ENCODE data around the gene MAP9.

The MAP9 gene

DNA sequence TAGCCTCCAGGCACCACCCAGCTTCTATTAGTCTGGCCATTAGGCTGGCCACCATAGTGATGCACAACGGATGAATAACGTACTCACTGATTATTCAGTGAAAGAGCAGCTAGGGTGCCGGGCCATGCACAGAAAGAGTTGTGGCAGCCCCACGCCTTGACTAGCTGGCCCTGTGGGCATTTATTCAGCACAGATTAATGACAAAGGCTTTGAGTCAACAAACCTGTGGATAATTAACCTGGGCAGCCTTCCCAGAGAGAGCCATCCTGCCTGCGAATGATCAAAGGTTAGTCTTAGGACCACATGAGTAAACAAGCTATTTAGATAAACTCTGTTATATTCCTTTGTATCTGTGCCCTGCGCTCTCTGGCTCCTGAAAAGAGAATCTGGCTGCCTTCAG lies 37.2 kb downstream of the MAP9 start:
- no peaks in the 10 kb centered on the region for H3K27me3 ChIP-seq (ENCODE audit: control insufficient read depth, insufficient read depth, low read length)
- no peak overlapping the region for H3K9ac ChIP-seq

GRCh38 chr4:155338196-155338595 lies 38.6 kb downstream of the MAP9 start:
- Histone ChIP-seq H3K36me3 (ENCODE audit: control insufficient read depth, insufficient read depth, low read length) (no peaks in the 10 kb centered on the region), H3K27me3 (ENCODE audit: control insufficient read depth, insufficient read depth, low read length) (no peaks in the 10 kb centered on the region), H3K79me2 (no peaks in the 10 kb centered on the region), H3K9ac (no peak overlapping the region), H3K9me3 (ENCODE audit: control insufficient read depth, low read length) (no peaks in the 10 kb centered on the region), H3K4me3 (ENCODE audit: low read depth, low read length) (no peak overlapping the region), H3K4me1 (no peaks in the 10 kb centered on the region), H3K4me2 (ENCODE audit: low read length) (no peak overlapping the region), H3K27ac (no peak overlapping the region), H2AFZ (no peak overlapping the region)
- TF ChIP-seq, protein P1, sequence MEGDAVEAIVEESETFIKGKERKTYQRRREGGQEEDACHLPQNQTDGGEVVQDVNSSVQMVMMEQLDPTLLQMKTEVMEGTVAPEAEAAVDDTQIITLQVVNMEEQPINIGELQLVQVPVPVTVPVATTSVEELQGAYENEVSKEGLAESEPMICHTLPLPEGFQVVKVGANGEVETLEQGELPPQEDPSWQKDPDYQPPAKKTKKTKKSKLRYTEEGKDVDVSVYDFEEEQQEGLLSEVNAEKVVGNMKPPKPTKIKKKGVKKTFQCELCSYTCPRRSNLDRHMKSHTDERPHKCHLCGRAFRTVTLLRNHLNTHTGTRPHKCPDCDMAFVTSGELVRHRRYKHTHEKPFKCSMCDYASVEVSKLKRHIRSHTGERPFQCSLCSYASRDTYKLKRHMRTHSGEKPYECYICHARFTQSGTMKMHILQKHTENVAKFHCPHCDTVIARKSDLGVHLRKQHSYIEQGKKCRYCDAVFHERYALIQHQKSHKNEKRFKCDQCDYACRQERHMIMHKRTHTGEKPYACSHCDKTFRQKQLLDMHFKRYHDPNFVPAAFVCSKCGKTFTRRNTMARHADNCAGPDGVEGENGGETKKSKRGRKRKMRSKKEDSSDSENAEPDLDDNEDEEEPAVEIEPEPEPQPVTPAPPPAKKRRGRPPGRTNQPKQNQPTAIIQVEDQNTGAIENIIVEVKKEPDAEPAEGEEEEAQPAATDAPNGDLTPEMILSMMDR (IDR thresholded peaks at IDR 0.05) = no peak

More for the DNA sequence above, 37.2 kb downstream of the MAP9 start:
- no peak overlapping the region for H3K27ac ChIP-seq
- no peaks in the 10 kb centered on the region for H3K9me3 ChIP-seq (ENCODE audit: control insufficient read depth, low read length)
- TF ChIP-seq, protein P1 (IDR thresholded peaks at IDR 0.05) = no peak
- H3K4me3 ChIP-seq (ENCODE audit: low read depth, low read length) = no peak overlapping the region
- no peak overlapping the region for H2AFZ ChIP-seq
- no peaks in the 10 kb centered on the region for H3K4me1 ChIP-seq
- H3K4me2 ChIP-seq (ENCODE audit: low read length) = no peak overlapping the region
- H3K36me3 ChIP-seq (ENCODE audit: control insufficient read depth, insufficient read depth, low read length) = no peaks in the 10 kb centered on the region
- no peaks in the 10 kb centered on the region for H3K79me2 ChIP-seq

DNA sequence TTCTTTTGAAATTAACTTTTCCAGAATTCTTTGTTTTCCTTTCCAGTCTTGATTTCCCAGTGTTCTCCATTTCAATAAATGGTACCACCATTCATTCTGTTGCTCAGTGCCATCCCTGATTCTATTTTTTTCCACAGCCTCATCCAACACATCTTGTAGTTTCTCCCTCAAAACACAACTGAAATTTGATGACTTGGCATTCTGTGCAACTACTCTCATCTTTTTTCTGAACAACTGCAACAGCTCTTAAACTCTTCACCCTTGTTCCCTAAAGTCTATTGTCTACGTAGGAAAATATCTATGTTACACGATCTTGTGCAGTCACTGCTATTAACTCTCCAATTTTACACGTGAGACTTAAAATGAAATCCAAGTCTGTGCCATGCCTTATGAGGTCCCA lies 40.5 kb downstream of the MAP9 start:
- TF ChIP-seq, protein P1 (IDR thresholded peaks at IDR 0.05) = no peak
- Histone ChIP-seq H2AFZ (no peak overlapping the region), H3K4me2 (ENCODE audit: low read length) (no peak overlapping the region), H3K4me3 (ENCODE audit: low read depth, low read length) (no peak overlapping the region), H3K79me2 (no peaks in the 10 kb centered on the region), H3K36me3 (ENCODE audit: control insufficient read depth, insufficient read depth, low read length) (no peaks in the 10 kb centered on the region), H3K9ac (no peak overlapping the region), H3K9me3 (ENCODE audit: control insufficient read depth, low read length) (no peaks in the 10 kb centered on the region), H3K4me1 (no peaks in the 10 kb centered on the region), H3K27me3 (ENCODE audit: control insufficient read depth, insufficient read depth, low read length) (no peaks in the 10 kb centered on the region), H3K27ac (no peak overlapping the region)

GRCh38 chr4:155331478-155331877 lies 45.3 kb downstream of the MAP9 start:
- H2AFZ ChIP-seq = no peak overlapping the region
- no peaks in the 10 kb centered on the region for H3K4me1 ChIP-seq
- TF ChIP-seq, protein P1 (IDR thresholded peaks at IDR 0.05) = no peak
- H3K27me3 ChIP-seq (ENCODE audit: control insufficient read depth, insufficient read depth, low read length) = no peaks in the 10 kb centered on the region
- H3K9ac ChIP-seq = no peak overlapping the region
- no peak overlapping the region for H3K27ac ChIP-seq
- no peaks in the 10 kb centered on the region for H3K9me3 ChIP-seq (ENCODE audit: control insufficient read depth, low read length)
- no peaks in the 10 kb centered on the region for H3K36me3 ChIP-seq (ENCODE audit: control insufficient read depth, insufficient read depth, low read length)
- no peaks in the 10 kb centered on the region for H3K79me2 ChIP-seq
- H3K4me3 ChIP-seq (ENCODE audit: low read depth, low read length) = no peak overlapping the region
- H3K4me2 ChIP-seq (ENCODE audit: low read length) = no peak overlapping the region

DNA sequence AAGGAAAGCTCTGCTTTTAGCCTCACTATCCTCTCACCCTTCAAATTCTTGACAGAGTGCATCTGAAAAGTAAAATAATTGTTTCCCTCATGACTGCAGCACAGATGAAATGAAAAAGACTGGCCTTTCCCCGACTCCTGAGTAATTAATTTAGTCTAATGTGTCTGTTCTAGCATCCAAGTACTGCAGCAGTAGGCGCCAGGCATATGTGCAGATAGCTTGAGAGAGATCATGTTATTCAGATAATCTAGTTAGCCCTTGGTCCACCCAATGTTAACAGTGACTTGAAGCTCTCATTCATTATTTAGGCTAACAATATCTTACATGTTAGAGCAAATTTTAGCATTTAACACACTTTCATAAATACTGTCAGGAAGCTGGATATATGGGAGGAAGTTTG lies 54.0 kb downstream of the MAP9 start:
- no peak overlapping the region for H3K9ac ChIP-seq
- TF ChIP-seq, protein P1 (IDR thresholded peaks at IDR 0.05) = no peak
- no peaks in the 10 kb centered on the region for H3K79me2 ChIP-seq
- H3K9me3 ChIP-seq (ENCODE audit: control insufficient read depth, low read length) = no peaks in the 10 kb centered on the region
- no peaks in the 10 kb centered on the region for H3K27me3 ChIP-seq (ENCODE audit: control insufficient read depth, insufficient read depth, low read length)
- no peaks in the 10 kb centered on the region for H3K4me1 ChIP-seq
- no peak overlapping the region for H2AFZ ChIP-seq
- H3K27ac ChIP-seq = no peak overlapping the region
- no peak overlapping the region for H3K4me3 ChIP-seq (ENCODE audit: low read depth, low read length)
- no peaks in the 10 kb centered on the region for H3K36me3 ChIP-seq (ENCODE audit: control insufficient read depth, insufficient read depth, low read length)
- no peak overlapping the region for H3K4me2 ChIP-seq (ENCODE audit: low read length)

Data from parathyroid adenoma (tissue), 2 donors.